Glomerular endothelial cell (primary cell): ENCODE measurements around the gene TSPEAR. TPM values are rescaled to one million over a fixed set of nuclear protein-coding genes. Genes with fewer than 3 reads are reported as not detected.
"Not testable (repeated sequence)": the region's sequence is repeated elsewhere in the genome, so short reads cannot be mapped to it uniquely, and the experiment has no call there.

ENCODE experiments used
- DNase-seq: peaks from one replicate; pipeline ENCODE4 v3.0.0-alpha.2; 2011; ENCODE audit warnings: low read depth, low spot score; ENCODE audit errors: extremely low read depth
- total RNA-seq: library from RNA; depleted of rRNA; stranded (reverse); fragments of >200 nt; gene quantifications from 2 replicates; pipeline ENCODE4 v1.2.3, GENCODE V29; 2015

Gene TSPEAR
- total RNA-seq, 1 donor from 2014 or later, result 0.12 TPM

DNA sequence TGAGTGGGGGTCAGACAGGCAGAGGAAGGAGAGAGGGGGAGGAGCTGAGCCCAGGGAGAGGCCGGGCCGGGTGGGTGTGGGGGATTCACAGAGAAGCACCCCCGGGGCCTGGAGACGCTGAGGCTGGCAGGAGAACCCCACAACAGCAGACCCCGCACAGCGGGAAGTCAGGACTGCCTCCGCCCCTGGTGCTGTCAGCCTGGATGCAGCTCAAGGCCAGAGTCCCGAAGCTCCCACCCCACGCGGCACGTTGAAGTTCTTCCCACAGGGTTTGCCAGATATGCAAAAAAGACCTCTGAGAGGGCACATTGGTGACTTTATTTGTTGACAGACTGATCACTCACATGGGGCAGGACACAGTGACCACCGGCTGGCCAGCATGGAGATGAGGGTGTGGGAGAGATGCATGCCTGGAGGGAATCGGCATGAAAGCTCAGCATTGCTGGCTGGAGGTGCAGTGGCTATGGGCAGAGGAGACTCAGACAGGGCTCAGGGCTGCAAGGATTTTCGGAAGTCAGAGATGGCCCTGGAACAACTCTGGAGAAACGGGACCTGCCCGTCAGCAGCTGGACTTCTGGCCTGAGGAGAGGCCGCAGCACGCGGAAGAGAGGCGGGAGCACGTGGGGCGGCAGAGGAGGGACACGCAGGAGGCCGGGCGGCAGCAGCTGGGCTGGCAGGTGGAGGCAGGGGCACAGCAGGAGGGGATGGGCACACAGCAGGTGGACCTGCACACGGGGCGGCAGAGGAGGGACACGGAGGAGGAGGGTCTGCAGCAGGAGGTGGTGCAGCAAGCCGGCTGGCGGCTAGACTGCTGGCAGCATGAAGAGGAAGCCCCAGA lies 153.7 kb downstream of the TSPEAR start:
- DNase-seq, result no peak

DNA sequence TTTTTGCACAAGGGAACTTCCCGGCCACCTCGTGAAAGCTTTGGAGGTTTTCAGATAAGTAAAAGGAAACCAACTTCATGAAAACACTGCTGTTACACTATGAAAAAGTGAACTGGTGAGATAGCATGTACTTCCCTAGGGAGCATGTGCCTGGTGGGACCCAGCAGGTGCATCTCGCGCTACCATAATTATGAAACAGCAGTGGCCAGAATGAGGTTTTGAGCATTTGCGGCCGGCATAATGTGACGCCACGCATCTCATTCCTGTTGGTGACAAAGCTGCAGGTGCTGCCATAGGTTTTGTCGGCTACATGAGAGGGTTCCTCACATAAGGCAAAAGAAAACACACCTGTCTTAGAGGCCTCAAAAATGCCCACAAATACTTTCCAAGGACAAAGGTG lies 154.5 kb downstream of the TSPEAR start:
- no peak for DNase-seq

- no peak for DNase-seq
These were observed 156.0 kb downstream of the TSPEAR start for GRCh38 chr21:44555200-44555875.

DNA sequence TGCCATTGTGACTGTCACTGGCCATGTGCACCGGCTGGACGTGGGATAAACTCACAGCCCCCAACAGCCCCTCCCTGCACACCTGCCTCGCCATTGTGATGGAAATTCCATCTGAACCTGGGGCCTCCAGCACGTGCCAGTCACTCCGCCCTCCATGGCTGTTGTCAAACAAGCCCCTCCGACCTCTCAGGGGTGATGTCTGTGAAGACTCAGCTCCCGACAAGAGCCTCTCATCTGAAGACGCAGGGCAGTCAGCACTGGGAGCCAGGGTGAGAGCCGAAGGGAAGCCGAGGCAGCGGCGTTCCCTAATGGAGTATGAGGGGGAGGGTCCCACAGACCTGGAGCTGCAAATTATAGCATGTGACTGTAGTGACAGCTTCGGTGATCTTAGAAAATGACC lies 158.7 kb downstream of the TSPEAR start:
- no peak for DNase-seq

DNA sequence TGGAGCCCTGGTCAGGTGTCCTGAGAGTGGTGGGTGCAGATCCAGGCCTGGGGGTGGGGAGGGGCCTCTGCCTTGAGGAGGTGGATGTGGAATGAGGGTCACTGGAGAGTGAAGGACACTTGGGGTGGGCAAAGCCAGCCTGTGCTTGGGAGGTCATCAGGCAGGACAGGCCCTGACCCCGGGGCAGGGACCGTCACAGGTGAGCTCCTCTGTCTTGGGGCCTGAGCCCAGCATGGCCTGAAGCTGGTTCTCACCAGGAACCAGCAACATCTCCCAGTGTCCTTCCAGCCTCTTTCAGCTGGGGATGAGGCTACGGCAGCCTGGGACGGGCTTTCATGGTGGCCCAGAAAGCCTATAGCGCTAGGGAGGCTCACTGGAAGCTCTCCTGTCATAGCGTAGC lies 159.2 kb downstream of the TSPEAR start:
- no peak for DNase-seq

DNA sequence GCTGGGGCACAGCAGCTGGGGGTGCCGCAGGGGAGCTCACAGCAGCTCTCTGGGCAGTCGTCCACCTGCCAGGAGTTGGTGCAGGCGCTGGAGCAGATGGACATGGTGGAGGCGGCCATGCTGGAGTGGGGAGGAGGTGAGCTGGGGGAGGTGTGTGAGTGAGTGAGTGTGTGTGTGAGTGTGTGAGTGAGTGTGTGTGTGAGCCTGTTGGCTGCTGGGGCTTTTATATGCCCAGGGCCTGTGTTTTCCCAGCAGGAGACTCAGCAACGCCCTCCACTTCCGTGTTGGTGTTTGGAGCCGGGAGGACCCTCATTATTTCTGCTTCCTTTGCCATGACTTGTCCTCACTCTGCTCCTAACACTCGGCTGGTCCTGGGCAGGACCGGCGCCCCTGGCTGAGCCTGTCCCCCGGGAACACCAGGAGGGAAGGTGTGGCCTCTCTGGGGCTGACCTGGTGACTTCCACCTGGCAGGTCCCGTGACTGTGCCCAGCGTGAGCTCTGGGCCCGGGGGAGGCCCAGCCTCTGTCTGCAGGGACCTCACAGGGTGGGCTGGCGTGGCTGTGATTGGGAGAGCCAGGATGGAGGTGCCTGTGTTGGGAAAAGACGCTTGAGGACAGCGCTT lies 159.9 kb downstream of the TSPEAR start, which contains the start of gene KRTAP10-2:
Gene KRTAP10-2, minus strand, starts transcription at position 166 of the 622 bp plus-strand sequence. Its CDS starts 47 bp downstream, at position 119.
- DNase-seq, result no peak

GRCh38 chr21:44550807-44551206 lies 160.6 kb downstream of the TSPEAR start:
- DNase-seq, result no peak

DNA sequence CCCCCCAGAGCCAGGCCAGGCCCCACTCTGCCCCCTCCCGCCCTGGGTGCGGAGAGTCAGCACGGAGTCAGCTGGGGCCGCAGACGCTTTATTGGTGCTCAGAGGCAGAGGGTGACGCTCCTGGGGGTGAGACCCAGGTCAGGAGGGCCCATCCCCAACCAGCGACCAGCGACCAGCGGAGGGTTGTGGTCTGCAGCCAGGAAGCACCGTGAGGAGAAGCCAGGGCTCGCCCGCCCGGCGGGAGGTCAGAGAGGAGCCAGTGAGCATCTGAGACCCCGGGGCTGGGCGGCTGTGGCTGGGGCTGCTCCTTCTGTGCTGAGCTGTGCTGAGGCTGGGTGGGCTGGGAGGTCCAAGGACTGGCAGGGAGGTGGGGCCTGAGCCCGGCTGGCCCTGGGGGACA lies 161.1 kb downstream of the TSPEAR start:
- not testable (repeated sequence) for DNase-seq

GRCh38 chr21:44549525-44550211 lies 161.7 kb downstream of the TSPEAR start:
- no peak for DNase-seq

- no peak for DNase-seq
These were observed 162.4 kb downstream of the TSPEAR start for GRCh38 chr21:44548922-44549321.

- no peak for DNase-seq
These were observed 163.0 kb downstream of the TSPEAR start for GRCh38 chr21:44548381-44548780.

DNA sequence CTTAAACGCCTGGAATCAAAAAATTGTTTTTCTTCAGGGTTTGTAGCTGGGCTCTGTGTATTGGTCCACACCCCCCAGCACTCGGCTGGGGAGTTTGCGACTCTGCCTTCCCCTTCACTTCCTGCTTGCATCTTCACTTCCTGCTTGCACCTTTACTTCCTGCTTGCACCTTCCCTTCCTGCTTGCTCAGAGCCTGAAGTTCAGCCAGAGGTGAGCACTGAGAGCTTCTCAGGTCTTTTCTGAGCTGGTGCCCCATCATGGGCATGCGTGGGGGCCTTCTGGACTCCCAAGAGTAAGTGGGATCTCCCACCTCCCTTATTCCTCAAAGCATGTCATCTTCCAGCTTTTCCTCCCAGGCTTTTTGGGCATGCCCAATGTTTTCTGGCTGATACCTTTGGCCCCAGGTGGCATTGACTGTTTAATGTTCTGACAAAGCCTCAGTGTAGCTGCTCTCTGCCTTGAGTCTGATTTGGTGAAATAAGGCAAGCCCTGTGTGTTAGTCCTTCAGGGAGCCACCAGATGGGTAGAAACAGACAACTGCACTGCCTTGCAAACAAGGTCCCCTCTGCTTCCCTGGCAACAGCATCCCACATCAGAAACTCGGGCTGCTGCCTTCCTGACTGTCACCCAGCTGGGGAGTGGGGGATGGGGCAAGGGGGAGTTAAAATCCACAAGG lies 163.6 kb downstream of the TSPEAR start:
- no peak for DNase-seq

- DNase-seq, result no peak
These were observed 166.8 kb downstream of the TSPEAR start for GRCh38 chr21:44544566-44544965.

- no peak for DNase-seq
These were observed 168.7 kb downstream of the TSPEAR start for GRCh38 chr21:44542716-44543115.

DNA sequence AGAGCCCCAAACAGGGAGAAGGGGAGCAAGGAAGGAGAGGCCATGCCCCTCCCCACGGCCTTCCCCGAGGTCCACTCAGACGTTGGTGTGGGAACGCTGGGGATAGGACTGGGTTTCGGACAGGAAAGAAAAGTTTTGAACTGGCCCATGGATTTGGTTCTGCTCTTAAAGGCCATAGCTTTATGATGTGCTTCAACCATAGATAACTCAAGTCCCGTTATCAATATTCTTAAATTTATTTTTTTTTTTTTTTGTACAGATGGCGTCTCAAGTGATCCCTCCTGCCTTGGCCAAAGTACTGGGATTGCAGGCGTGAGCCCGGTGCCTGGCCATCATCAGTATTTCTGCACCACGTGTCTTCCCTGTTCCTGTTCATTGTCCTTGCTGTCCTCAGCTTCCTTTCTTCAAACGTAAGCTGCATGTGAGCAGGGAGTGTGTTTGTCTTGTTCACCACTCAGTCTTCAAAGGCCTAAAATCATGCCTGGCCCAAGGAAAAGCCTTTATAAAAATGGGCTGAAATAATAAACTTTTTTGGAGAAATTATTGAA lies 170.6 kb downstream of the TSPEAR start:
- no peak for DNase-seq

DNA sequence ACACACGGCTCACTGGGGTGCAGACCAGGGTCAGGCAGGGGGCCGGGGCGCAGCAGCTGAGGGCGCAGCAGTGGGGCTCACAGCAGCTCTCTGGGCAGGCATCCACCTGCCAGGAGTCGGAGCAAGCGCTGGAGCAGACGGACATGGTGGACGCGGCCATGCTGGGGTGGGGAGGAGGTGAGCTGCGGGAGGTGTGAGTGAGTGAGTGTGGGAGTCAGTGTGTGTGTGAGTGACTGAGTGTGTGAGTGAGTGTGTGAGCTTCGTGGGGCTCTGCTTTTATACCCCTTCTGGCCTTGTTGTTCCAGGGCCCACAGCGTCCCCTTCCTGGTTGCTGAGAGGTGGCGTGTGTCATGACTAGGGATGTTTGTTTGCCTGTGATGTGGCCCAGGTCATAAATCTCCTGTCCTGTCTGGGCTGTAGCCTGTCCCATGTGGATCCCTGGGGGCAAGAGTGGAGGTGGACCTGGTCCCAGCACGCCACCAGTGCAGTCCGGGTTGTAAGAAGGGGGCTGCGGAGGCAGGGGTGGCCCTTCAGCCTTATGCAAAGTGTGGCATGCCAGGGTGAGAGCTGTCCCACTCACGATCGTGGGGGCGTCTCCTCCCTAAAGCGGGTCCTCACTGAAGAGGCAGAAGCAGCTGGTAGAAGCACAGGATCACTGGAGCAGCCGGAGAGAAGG lies 171.2 kb downstream of the TSPEAR start, which contains the start of gene KRTAP10-1:
Gene KRTAP10-1, minus strand, starts transcription at position 205 of the 676 bp plus-strand sequence. Its CDS starts 45 bp downstream, at position 160.
- DNase-seq, result no peak

GRCh38 chr21:44539046-44539445 lies 172.3 kb downstream of the TSPEAR start:
- DNase-seq, result no peak

GRCh38 chr21:44537930-44538911 lies 173.2 kb downstream of the TSPEAR start:
- no peak for DNase-seq
